HCT116 (cell line): Measurements from ENCODE around the gene EME1. TPM values are rescaled to one million over a fixed set of nuclear protein-coding genes. Genes with fewer than 3 reads are reported as not detected.

ENCODE experiments used
- ATAC-seq: fragments of 200-7000 bp; cut with Tn5 transposase; 2 replicates; pipeline ENCODE4 v1.9.1; 2020; ENCODE audit warnings: mild to moderate bottlenecking, moderate library complexity
- BruUV-seq: library from RNA; stranded (reverse); fragments of 400-500 nt; replicated peaks from 2 replicates; lab custom pipeline; 2021; lab: Mats Ljungman, UMichigan
- CTCF ChIA-PET: fragments of 300-600 bp; sonication (Branson Sonifier 250); formaldehyde crosslinking; loops from one replicate; lab custom pipeline; 2021; ENCODE audit warnings: antibody characterized with exemption; lab: Charles Lee
- POLR2A ChIA-PET: fragments of 300-600, 350-600 bp; sonication (Branson Sonifier 250); formaldehyde crosslinking; loops from one replicate; lab custom pipeline; 2021; ENCODE audit warnings: antibody characterized with exemption; lab: Charles Lee
- RAD21 ChIA-PET, 2 experiments: fragments of 300-600 bp; sonication (Branson Sonifier 250); formaldehyde crosslinking; loops; one replicate each; lab custom pipeline; 2023; ENCODE audit warnings: low total read pairs in 2 of 2; ENCODE audit not compliant: uncharacterized antibody in 2 of 2, unreplicated experiment in 2 of 2, low non-redundant PET in 1 of 2; lab: Charles Lee
- DNase-seq: peaks from one replicate; pipeline ENCODE4 v3.0.0-alpha.2; 2010; ENCODE audit warnings: low read depth, low spot score
- H2AFZ ChIP-seq: fragments of 200-600 bp; shearing (Covaris generic), sonication (generic); 2 replicates; pipeline ENCODE4 v1.6.1; 2017; ENCODE audit warnings: low read depth, mixed run types, mixed read lengths, antibody characterized with exemption, low read length; ENCODE audit not compliant: poor library complexity, severe bottlenecking
- H3K27ac ChIP-seq: 2 replicates; pipeline ENCODE4 v1.5.1; 2012; ENCODE audit warnings: low read depth, low read length
- H3K27me3 ChIP-seq: fragments of 200-600 bp; sonication (generic); 2 replicates; pipeline ENCODE4 v1.6.1; 2016; ENCODE audit warnings: mixed run types, low read length, mixed read lengths; ENCODE audit not compliant: insufficient read depth
- H3K36me3 ChIP-seq, 2 experiments: fragments of 200-500 bp in 1 of 2; fragments of 200-600 bp in 1 of 2; sonication (Bioruptor generic) in 1 of 2; sonication (generic) in 1 of 2; 2 replicates each; pipeline versions ENCODE4 v1.5.1 to v1.6.1; 2014 to 2016; ENCODE audit warnings: low read length in 2 of 2, inconsistent platforms in 1 of 2, mixed read lengths in 1 of 2, mixed run types in 1 of 2; ENCODE audit not compliant: insufficient read depth in 2 of 2, control insufficient read depth in 1 of 2
- H3K4me1 ChIP-seq, 2 experiments: fragments of 200-600 bp in 1 of 2; sonication (generic) in 1 of 2; 2 replicates each; pipeline versions ENCODE4 v1.5.1 to v1.6.1; 2012 to 2017; ENCODE audit warnings: low read length in 2 of 2, inconsistent platforms in 1 of 2, mild to moderate bottlenecking in 1 of 2, mixed read lengths in 1 of 2, mixed run types in 1 of 2, moderate library complexity in 1 of 2; ENCODE audit not compliant: insufficient read depth in 2 of 2, control insufficient read depth in 1 of 2
- H3K4me2 ChIP-seq: fragments of 200-600 bp; sonication (generic); 2 replicates; pipeline ENCODE4 v1.6.1; 2017; ENCODE audit warnings: mixed run types, low read length, mixed read lengths
- H3K4me3 ChIP-seq, 2 experiments: fragments of 200-600 bp in 1 of 2; sonication (generic) in 1 of 2; replicated peaks in 1 of 2; 2 replicates each; pipeline ENCODE4 v1.5.1; 2011 to 2016; ENCODE audit warnings: low read length in 2 of 2, control low read depth in 1 of 2, low read depth in 1 of 2, mild to moderate bottlenecking in 1 of 2, mixed read lengths in 1 of 2, mixed run types in 1 of 2
- H3K79me2 ChIP-seq: fragments of 200-600 bp; sonication (generic); 2 replicates; pipeline ENCODE4 v1.6.1; 2017; ENCODE audit warnings: mild to moderate bottlenecking, mixed run types, low read length, moderate library complexity, mixed read lengths; ENCODE audit not compliant: insufficient read depth
- H3K9ac ChIP-seq: fragments of 200-600 bp; sonication (generic); 2 replicates; pipeline ENCODE4 v1.6.1; 2016; ENCODE audit warnings: low read length, mixed read lengths
- H3K9me2 ChIP-seq: fragments of 200-600 bp; sonication (generic), shearing (Covaris generic); 2 replicates; pipeline ENCODE4 v1.6.1; 2017; ENCODE audit warnings: mixed run types, mild to moderate bottlenecking, moderate library complexity; ENCODE audit not compliant: insufficient read depth
- H3K9me3 ChIP-seq, 2 experiments: fragments of 200-500 bp in 1 of 2; fragments of 200-600 bp in 1 of 2; sonication (Bioruptor generic) in 1 of 2; sonication (generic) in 1 of 2; 2 replicates each; pipeline ENCODE4 v1.6.1; 2014 to 2017; ENCODE audit warnings: low read length in 2 of 2, mixed read lengths in 2 of 2, inconsistent platforms in 1 of 2, low read depth in 1 of 2, mild to moderate bottlenecking in 1 of 2, mixed run types in 1 of 2, moderate library complexity in 1 of 2; ENCODE audit not compliant: control insufficient read depth in 1 of 2, insufficient read depth in 1 of 2
- H4K20me1 ChIP-seq: fragments of 200-600 bp; sonication (generic), shearing (Covaris generic); 2 replicates; pipeline ENCODE4 v1.6.1; 2017; ENCODE audit warnings: mixed run types, mild to moderate bottlenecking, moderate library complexity; ENCODE audit not compliant: insufficient read depth
- CBX3 ChIP-seq: IDR thresholded peaks from 2 replicates; pipeline ENCODE4 v1.6.1; 2012; ENCODE audit warnings: low read depth
- CEBPB ChIP-seq: IDR thresholded peaks from 2 replicates; pipeline ENCODE4 v1.6.1; 2012; ENCODE audit warnings: low read depth
- EGR1 ChIP-seq: IDR thresholded peaks from 2 replicates; pipeline ENCODE4 v1.6.1; 2012; ENCODE audit warnings: low read depth
- SP1 ChIP-seq: IDR thresholded peaks from 2 replicates; pipeline ENCODE4 v1.6.1; 2012; ENCODE audit warnings: low read depth
- SRF ChIP-seq: IDR thresholded peaks from 2 replicates; pipeline ENCODE4 v1.6.1; 2012; ENCODE audit warnings: low read depth
- TCF7L2 ChIP-seq: IDR thresholded peaks from 2 replicates; pipeline ENCODE4 v1.7.0; 2011; ENCODE audit warnings: borderline replicate concordance, inconsistent platforms; ENCODE audit not compliant: insufficient read depth, insufficient read length; ENCODE audit errors: extremely low read depth
- ZFX ChIP-seq: fragments of 450-650 bp; IDR thresholded peaks from 2 replicates; pipeline ENCODE4 v1.6.1; 2017
- intact Hi-C: fragments of 100-400 bp; cut with micrococcal nuclease; formaldehyde crosslinking; loops from 2 replicates; pipeline ENCODE4 v1.10.0; 2022
- total RNA-seq: library from RNA; stranded (reverse); gene quantifications from one replicate; pipeline ENCODE4 v1.2.1, GENCODE V29; 2021; ENCODE audit not compliant: unreplicated experiment

EME1 gene
- total RNA-seq, 1 experiment from 2014 or later, result 31.8 TPM

DNA sequence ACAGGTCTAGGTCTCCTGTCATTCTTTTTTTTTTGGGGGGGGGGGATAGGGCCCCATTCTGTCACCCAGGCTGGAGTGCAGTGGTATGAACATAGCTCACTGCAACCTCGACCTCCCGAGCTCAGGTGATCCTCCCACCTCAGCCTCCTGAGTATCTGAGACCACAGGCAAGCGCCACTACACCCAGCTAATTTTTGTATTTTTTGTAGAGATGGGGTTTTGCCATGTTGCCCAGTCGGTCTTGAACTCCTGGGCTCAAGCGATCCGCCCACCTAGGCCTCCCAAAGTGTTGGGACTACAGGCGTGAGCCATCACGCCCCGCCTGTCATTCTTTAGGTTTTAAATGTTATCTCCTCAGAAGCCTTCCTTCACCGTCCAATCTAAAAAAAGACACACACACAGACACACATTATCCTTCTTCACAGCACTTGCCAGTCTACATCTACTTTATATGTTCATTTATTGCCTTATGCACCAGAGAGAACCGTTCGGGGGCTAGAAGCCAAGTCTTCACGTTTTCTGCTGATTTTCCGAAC is 739 bp upstream of the EME1 start:
- no peak for TF ChIP-seq SP1
- TF ChIP-seq TCF7L2, result no peak
- no peak for TF ChIP-seq CBX3
- no peak for TF ChIP-seq EGR1
- TF ChIP-seq ZFX, result no peak
- no peak overlapping the region for H2AFZ ChIP-seq
- H3K27me3 ChIP-seq, result no peaks in the 10 kb centered on the region
- ChIA-PET RAD21 (no interaction called here), CTCF (interaction anchor here (1.1 to 1.9 kb wide), 3 partner anchors 10 to 25 kb away, joined by 3 to 8 read pairs (median 5); partner anchors contain the start of gene LRRC59), POLR2A (interaction anchor here (1.7 to 2.6 kb wide), 2 partner anchors 10 to 25 kb away, joined by 9 to 12 read pairs; partner anchors contain the start of gene LRRC59)
- ATAC-seq (0 out of 2 replicates have a peak, but pooled peaks have one; percentile 2), DNase-seq (no peak)
- BruUV-seq, result no TSS peak
- peaks cover 55% of the 10 kb centered on the region for H3K79me2 ChIP-seq
- peak overlapping the region; percentile 54 to 67 for H3K4me3 ChIP-seq
- H3K9me2 ChIP-seq, result no peaks in the 10 kb centered on the region
- H3K4me1 ChIP-seq, result peaks cover 9 to 16% of the 10 kb centered on the region in 2 experiments
- H3K4me2 ChIP-seq, result peak overlapping the region; percentile 76
- H3K9ac ChIP-seq, result peak overlapping the region; percentile 88
- no peaks in the 10 kb centered on the region for H3K9me3 ChIP-seq
- intact Hi-C loops, result no loop called here
- H3K36me3 ChIP-seq, result peaks cover 32 to 36% of the 10 kb centered on the region in 2 experiments
- H3K27ac ChIP-seq, result peak overlapping the region; percentile 82
- no peaks in the 10 kb centered on the region for H4K20me1 ChIP-seq

DNA sequence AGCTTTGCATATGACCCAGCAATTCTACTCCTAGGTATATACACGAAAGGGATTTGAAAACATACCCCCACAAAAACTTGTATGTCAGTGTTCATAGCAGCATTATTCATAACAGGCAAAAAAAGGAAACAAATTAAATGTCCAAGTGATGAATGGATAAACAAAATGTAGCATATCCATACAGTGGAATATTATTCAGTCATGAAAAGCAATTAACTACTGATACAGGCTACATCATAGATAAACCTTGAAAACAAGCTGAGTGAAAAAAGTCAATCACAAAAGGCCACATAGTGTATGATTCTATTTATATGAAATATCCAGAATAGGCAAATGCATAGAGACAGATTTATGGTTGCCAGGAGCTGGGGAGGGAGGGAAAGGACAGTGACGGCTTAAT is 676 bp downstream of the EME1 start:
- intact Hi-C loops, result no loop called here
- Histone ChIP-seq H3K4me3 (peak overlapping the region; percentile 54 to 67), H3K27ac (peak overlapping the region; percentile 82; the same call in 1 of the 2 replicates)
- no peak for ATAC-seq
- TF ChIP-seq SRF (0 out of 2 replicates have a peak, but pooled peaks have one; percentile 9), EGR1 (no peak; the same call in 1 of the 2 replicates), ZFX (no peak), CEBPB (no peak)
- TF ChIP-seq, all 23 proteins: peak for 1
- Histone ChIP-seq H3K4me1 (peaks cover 9 to 16% of the 10 kb centered on the region in 2 experiments), H3K79me2 (peaks cover 50% of the 10 kb centered on the region), H3K9me3 (no peaks in the 10 kb centered on the region), H3K4me2 (peak overlapping the region; percentile 76), H3K9me2 (no peaks in the 10 kb centered on the region), H2AFZ (no peak overlapping the region), H3K36me3 (peaks cover 21 to 22% of the 10 kb centered on the region in 2 experiments), H3K9ac (peak overlapping the region; percentile 88), H3K27me3 (no peaks in the 10 kb centered on the region), H4K20me1 (no peaks in the 10 kb centered on the region)
- BruUV-seq, result no TSS peak
- POLR2A ChIA-PET, result interaction anchor here (2.6 kb wide), 1 partner anchor 24 kb away, joined by 12 read pairs; the partner anchor contains the start of gene LRRC59
- CTCF ChIA-PET, result interaction anchor here (1.4 to 1.9 kb wide), 2 partner anchors 11 to 23 kb away, joined by 7 to 8 read pairs; partner anchors contain the start of gene LRRC59
- no peak for DNase-seq
- RAD21 ChIA-PET, result no interaction called here
